GM13976 (cell line): Measurements from ENCODE around the gene ARID5B.

Experiments
- DNase-seq: peaks from one replicate; pipeline ENCODE4 v3.0.0; 2012; ENCODE audit warnings: low spot score
- CTCF ChIP-seq: IDR thresholded peaks from 2 replicates; pipeline ENCODE4 v1.5.1; 2012; ENCODE audit warnings: borderline replicate concordance, mild to moderate bottlenecking; ENCODE audit not compliant: insufficient read depth; ENCODE audit errors: extremely low read depth, missing control alignments, control extremely low read depth
- in situ Hi-C: fragments of 300-500 bp; cut with MboI; formaldehyde crosslinking; loops from one replicate; pipeline ENCODE4 v1.12.0; 2022; ENCODE audit warnings: low sequenced_read_pairs, mixed read lengths, inconsistent platforms; ENCODE audit not compliant: unreplicated experiment

The ARID5B gene

GRCh38 chr10:62037890-62038608 lies 136.6 kb downstream of the ARID5B start:
- TF ChIP-seq CTCF = no peak
- in situ Hi-C loops = no loop called here
- DNase-seq = no peak

- peak; percentile 65 for DNase-seq
- in situ Hi-C loops = no loop called here
- peak; percentile 68 for TF ChIP-seq CTCF
These were observed 137.2 kb downstream of the ARID5B start for GRCh38 chr10:62038609-62039190.

GRCh38 chr10:62039954-62040353 lies 138.5 kb downstream of the ARID5B start:
- in situ Hi-C loops = loop anchor here (10.0 kb wide), 2 partner anchors 135 to 205 kb away; partner anchors contain the start of gene ARID5B
- no peak for TF ChIP-seq CTCF
- no peak for DNase-seq

- in situ Hi-C loops = loop anchor here (10.0 kb wide), 2 partner anchors 136 to 204 kb away; partner anchors contain the start of gene ARID5B
- no peak for DNase-seq
- no peak for TF ChIP-seq CTCF
These were observed 139.4 kb downstream of the ARID5B start for GRCh38 chr10:62040881-62041280.

- TF ChIP-seq CTCF = no peak
- DNase-seq = no peak
- in situ Hi-C loops = loop anchor here (10.0 kb wide), 2 partner anchors 139 to 201 kb away; partner anchors contain the start of gene ARID5B
These were observed 142.0 kb downstream of the ARID5B start for GRCh38 chr10:62043421-62044021.

GRCh38 chr10:62044566-62044965 lies 143.1 kb downstream of the ARID5B start:
- in situ Hi-C loops = loop anchor here (10.0 kb wide), 2 partner anchors 140 to 200 kb away; partner anchors contain the start of gene ARID5B
- no peak for TF ChIP-seq CTCF
- DNase-seq = no peak
